CD4-positive, alpha-beta T cell (primary cell): ENCODE measurements around the gene LIG4. TPM values are rescaled to one million over a fixed set of nuclear protein-coding genes. Genes with fewer than 3 reads are reported as not detected.

Experiments used
- ATAC-seq: fragments of 200-7000 bp; cut with Tn5 transposase; one replicate; pipeline ENCODE4 v1.10.0; 2022; ENCODE audit warnings: mild to moderate bottlenecking; ENCODE audit not compliant: poor library complexity
- CTCF ChIA-PET: fragments of 350-600 bp; sonication (Branson Sonifier 250); formaldehyde crosslinking; loops from one replicate; lab custom pipeline; 2021; ENCODE audit warnings: antibody characterized with exemption, inconsistent platforms; lab: Charles Lee
- POLR2A ChIA-PET: fragments of 350-600 bp; sonication (Branson Sonifier 250); formaldehyde crosslinking; loops from one replicate; lab custom pipeline; 2021; ENCODE audit warnings: antibody characterized with exemption, inconsistent platforms; lab: Charles Lee
- DNase-seq, 14 experiments: peaks; one replicate each; pipeline ENCODE4 v3.0.0-alpha.2; 2013 to 2020; ENCODE audit warnings: mixed read lengths in 2 of 14
- H3K27ac ChIP-seq, 2 donors: one replicate each; pipeline versions ENCODE4 v1.5.1 to v1.7.0; 2013; ENCODE audit warnings: low read length in 2 of 2, low read depth in 1 of 2, mild to moderate bottlenecking in 1 of 2
- H3K27me3 ChIP-seq, 2 experiments: 1 replicate in 1 of 2; 2 replicates in 1 of 2; pipeline versions ENCODE4 v1.6.1 to v1.7.0; 2013; ENCODE audit warnings: low read length in 2 of 2, control low read depth in 1 of 2, mild to moderate bottlenecking in 1 of 2, moderate library complexity in 1 of 2; ENCODE audit not compliant: insufficient read depth in 2 of 2, control insufficient read depth in 1 of 2
- H3K36me3 ChIP-seq: one replicate; pipeline ENCODE4 v1.6.1; 2013; ENCODE audit warnings: low read length, control low read depth; ENCODE audit not compliant: insufficient read depth
- H3K4me1 ChIP-seq: one replicate; pipeline ENCODE4 v1.6.1; 2013; ENCODE audit warnings: low read length, control low read depth; ENCODE audit not compliant: insufficient read depth
- H3K4me3 ChIP-seq: one replicate; pipeline ENCODE4 v1.5.1; 2013; ENCODE audit warnings: mild to moderate bottlenecking, low read length, moderate library complexity
- H3K9me3 ChIP-seq, 2 experiments: 1 replicate in 1 of 2; 2 replicates in 1 of 2; pipeline versions ENCODE4 v1.6.1 to v1.7.0; 2013; ENCODE audit warnings: low read length in 2 of 2, mild to moderate bottlenecking in 2 of 2, control low read depth in 1 of 2, moderate library complexity in 1 of 2; ENCODE audit not compliant: control insufficient read depth in 1 of 2, insufficient read depth in 1 of 2
- H3K27ac Mint-ChIP-seq: one replicate; pipeline ENCODE4 v1.8.0; 2020; ENCODE audit warnings: mixed read lengths
- H3K27me3 Mint-ChIP-seq: one replicate; pipeline ENCODE4 v1.8.0; 2021; ENCODE audit warnings: mixed read lengths
- H3K36me3 Mint-ChIP-seq: one replicate; pipeline ENCODE4 v1.8.0; 2021; ENCODE audit warnings: low read depth, mixed read lengths
- H3K4me1 Mint-ChIP-seq: one replicate; pipeline ENCODE4 v1.8.0; 2021; ENCODE audit warnings: low read depth, mixed read lengths
- H3K4me3 Mint-ChIP-seq: one replicate; pipeline ENCODE4 v1.8.0; 2020; ENCODE audit warnings: mild to moderate bottlenecking, mixed read lengths
- H3K9me3 Mint-ChIP-seq: one replicate; pipeline ENCODE4 v1.8.0; 2020; ENCODE audit warnings: mixed read lengths
- intact Hi-C, 2 experiments: fragments of 100-400 bp; cut with DNase I in 1 of 2; cut with micrococcal nuclease in 1 of 2; formaldehyde crosslinking; loops; one replicate each; pipeline versions ENCODE4 v1.15.1 to v1.9.0; 2023 to 2025; cut with DNase I, micrococcal nuclease
- polyA plus RNA-seq, 2 donors: library from polyadenylated mRNA; unstranded; fragments of 120-200 nt; gene quantifications; one replicate each; pipeline ENCODE4 v1.2.1, GENCODE V29; 2013
- total RNA-seq, 174 experiments: library from RNA in 2 of 174; stranded (reverse) in 2 of 174; gene quantifications; one replicate each; pipeline ENCODE4 v1.2.3 and lab custom pipeline; 2021 to 2026
- TF ChIP-seq, protein P1 (sequence below): fragments of 200-600 bp; IDR thresholded peaks from one replicate; pipeline ENCODE4 v1.8.0; 2022; ENCODE audit warnings: antibody characterized with exemption, mild to moderate bottlenecking

Gene LIG4
- 1 to 10 TPM; 1.5 to 1.6 TPM for total RNA-seq
- polyA plus RNA-seq (2013, experiment 1 of 2): 10.4 TPM
- 11.0 TPM for polyA plus RNA-seq (2013, experiment 2 of 2)
- total RNA-seq (lab: John Stamatoyannopoulos, UW): 7.6 to 49.8 (median 28.7) reads per million in 172 experiments

DNA sequence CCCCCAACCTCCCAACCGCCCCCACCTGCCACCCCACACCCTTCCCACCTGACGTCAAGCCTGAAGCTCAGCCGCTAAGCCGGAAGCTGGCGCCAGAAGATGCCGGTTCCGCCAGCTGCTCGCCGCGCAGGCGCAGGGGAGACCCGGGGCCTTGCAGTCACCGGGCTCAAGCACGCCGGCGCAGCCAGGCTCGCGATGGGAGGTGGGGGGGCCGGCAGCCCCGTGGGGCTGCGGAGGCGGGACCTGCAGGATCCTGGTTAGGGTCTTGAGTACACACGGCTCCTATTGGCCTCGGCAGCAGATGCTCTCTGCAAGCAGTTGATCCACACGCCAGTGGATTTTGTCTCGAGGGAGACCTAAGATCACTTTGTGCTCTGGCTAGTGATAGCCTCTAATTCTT is at the start of gene LIG4:
LIG4 (minus strand) TSS at position 101 of the 400 bp plus-strand sequence. CDS start 4,268 bp downstream, outside the sequence.
- ChIA-PET POLR2A (interaction anchor here (0.8 to 1.8 kb wide), 3 partner anchors 9 to 196 kb away, joined by 3 to 4 read pairs (median 3); no protein-coding TSS in a partner anchor), CTCF (no interaction called here)
- H3K36me3 Mint-ChIP-seq: peaks cover 57% of the 10 kb centered on the region
- Histone ChIP-seq H3K36me3 (peaks cover 5% of the 10 kb centered on the region), H3K27ac (peak within 1 kb of the TSS; percentile 15 to 49), H3K27me3 (no peaks in the 10 kb centered on the region), H3K4me1 (peaks cover 30% of the 10 kb centered on the region), H3K9me3 (no peaks in the 10 kb centered on the region), H3K4me3 (peak within 1 kb of the TSS; percentile 56)
- H3K4me3 Mint-ChIP-seq: peak within 1 kb of the TSS; percentile 99
- intact Hi-C loops: loop anchor here in 1 of 2 experiments (5.0 kb wide), 3 partner anchors 38 to 1648 kb away; partner anchors contain the start of gene ARGLU1
- DNase-seq (peak; percentile 86 to 98 (median 91)), ATAC-seq (peak; percentile 67)
- H3K4me1 Mint-ChIP-seq: peaks cover 51% of the 10 kb centered on the region
- H3K27ac Mint-ChIP-seq: peak within 1 kb of the TSS; percentile 96
- no peaks in the 10 kb centered on the region for H3K27me3 Mint-ChIP-seq
- TF ChIP-seq, protein P1, sequence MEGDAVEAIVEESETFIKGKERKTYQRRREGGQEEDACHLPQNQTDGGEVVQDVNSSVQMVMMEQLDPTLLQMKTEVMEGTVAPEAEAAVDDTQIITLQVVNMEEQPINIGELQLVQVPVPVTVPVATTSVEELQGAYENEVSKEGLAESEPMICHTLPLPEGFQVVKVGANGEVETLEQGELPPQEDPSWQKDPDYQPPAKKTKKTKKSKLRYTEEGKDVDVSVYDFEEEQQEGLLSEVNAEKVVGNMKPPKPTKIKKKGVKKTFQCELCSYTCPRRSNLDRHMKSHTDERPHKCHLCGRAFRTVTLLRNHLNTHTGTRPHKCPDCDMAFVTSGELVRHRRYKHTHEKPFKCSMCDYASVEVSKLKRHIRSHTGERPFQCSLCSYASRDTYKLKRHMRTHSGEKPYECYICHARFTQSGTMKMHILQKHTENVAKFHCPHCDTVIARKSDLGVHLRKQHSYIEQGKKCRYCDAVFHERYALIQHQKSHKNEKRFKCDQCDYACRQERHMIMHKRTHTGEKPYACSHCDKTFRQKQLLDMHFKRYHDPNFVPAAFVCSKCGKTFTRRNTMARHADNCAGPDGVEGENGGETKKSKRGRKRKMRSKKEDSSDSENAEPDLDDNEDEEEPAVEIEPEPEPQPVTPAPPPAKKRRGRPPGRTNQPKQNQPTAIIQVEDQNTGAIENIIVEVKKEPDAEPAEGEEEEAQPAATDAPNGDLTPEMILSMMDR: no peak
- H3K9me3 Mint-ChIP-seq: peaks cover 8% of the 10 kb centered on the region

DNA sequence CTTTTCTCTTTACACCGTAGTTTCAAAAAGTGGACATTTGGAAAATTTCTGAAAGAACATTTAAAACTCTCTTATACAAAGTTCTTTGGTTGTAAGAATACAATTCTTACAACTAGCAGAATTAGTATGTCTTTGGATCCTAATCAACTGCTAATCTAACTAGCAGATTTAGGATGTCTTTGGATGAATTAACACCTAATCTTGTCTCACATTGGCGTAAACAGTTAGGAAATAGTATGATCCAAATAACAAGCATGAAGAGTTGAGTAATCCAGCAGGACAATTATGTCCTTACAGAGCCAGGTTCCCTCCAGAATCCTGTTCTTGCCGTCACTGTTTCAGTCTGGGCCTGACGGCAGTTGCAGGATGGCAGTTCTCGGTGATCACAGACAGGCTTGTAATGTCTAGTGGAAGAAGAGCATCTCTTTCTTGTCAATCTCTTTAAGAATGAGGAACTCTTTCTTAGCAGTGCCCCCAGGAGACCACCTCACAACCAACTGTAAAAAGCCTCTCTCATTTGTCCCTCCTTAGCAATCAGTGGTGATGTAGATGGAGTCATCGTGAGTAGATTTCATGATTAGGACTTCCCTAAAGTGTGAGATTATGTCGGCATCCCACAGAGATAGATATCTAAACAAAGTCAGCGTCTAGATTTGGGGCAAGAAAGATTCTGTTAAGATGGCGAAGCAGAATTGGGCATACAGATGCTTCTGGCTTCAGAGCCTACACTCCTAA is 48.5 kb upstream of the LIG4 start:
- ATAC-seq: no peak
- Mint-ChIP-seq H3K27ac (no peak overlapping the region), H3K36me3 (peaks cover 7% of the 10 kb centered on the region), H3K27me3 (no peaks in the 10 kb centered on the region), H3K9me3 (no peaks in the 10 kb centered on the region), H3K4me1 (peaks cover 32% of the 10 kb centered on the region), H3K4me3 (no peak overlapping the region)
- Histone ChIP-seq H3K27me3 (no peaks in the 10 kb centered on the region), H3K9me3 (no peaks in the 10 kb centered on the region), H3K4me1 (peaks cover 7% of the 10 kb centered on the region), H3K36me3 (no peaks in the 10 kb centered on the region), H3K27ac (no peak overlapping the region), H3K4me3 (no peak overlapping the region)
- intact Hi-C loops: no loop called here
- ChIA-PET POLR2A (no interaction called here), CTCF (no interaction called here)
- no peak for DNase-seq
- TF ChIP-seq, protein P1: no peak

DNA sequence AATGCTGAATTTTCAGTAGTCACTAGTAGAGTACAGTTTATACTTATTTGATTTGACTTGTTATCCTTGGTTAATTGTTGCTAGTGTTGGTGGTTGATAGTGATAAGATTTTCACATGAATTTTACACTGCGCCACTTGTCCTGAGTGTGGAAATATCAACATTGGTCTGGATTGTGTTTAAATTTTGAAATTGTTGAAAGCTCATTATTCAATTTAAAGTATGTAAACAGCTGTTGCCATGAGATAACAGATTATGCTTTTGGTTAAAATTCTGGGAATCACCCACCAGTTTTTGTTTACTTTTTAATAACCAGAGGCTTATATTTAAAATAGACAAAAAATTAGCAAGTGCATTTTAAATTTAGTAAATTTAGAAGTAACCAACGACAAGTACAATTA is 41.9 kb upstream of the LIG4 start:
- H3K4me3 ChIP-seq: no peak overlapping the region
- TF ChIP-seq, protein P1: no peak
- no peaks in the 10 kb centered on the region for H3K4me1 ChIP-seq
- CTCF ChIA-PET: no interaction called here
- H3K4me3 Mint-ChIP-seq: no peak overlapping the region
- no peaks in the 10 kb centered on the region for H3K27me3 Mint-ChIP-seq
- H3K36me3 ChIP-seq: no peaks in the 10 kb centered on the region
- H3K4me1 Mint-ChIP-seq: no peaks in the 10 kb centered on the region
- H3K27me3 ChIP-seq: no peaks in the 10 kb centered on the region
- intact Hi-C loops: no loop called here
- no peak overlapping the region for H3K27ac Mint-ChIP-seq
- peaks cover 30% of the 10 kb centered on the region for H3K36me3 Mint-ChIP-seq
- H3K9me3 Mint-ChIP-seq: no peaks in the 10 kb centered on the region
- H3K9me3 ChIP-seq: no peaks in the 10 kb centered on the region
- H3K27ac ChIP-seq: no peak overlapping the region
- ATAC-seq (no peak), DNase-seq (no peak)
- POLR2A ChIA-PET: no interaction called here
